Suprapubic skin (tissue), 4 donors: ENCODE measurements around the gene HMG20A.

ENCODE experiments used
- EP300 ChIP-seq: sonication (generic); formaldehyde crosslinking; IDR thresholded peaks from one replicate; pipeline ENCODE4 v1.6.1; 2017; ENCODE audit warnings: antibody characterized with exemption
- POLR2A ChIP-seq, 2 donors: fragments of 450-650 bp; IDR thresholded peaks; one replicate each; pipeline ENCODE4 v1.6.1; 2017; ENCODE audit warnings: antibody characterized with exemption in 2 of 2, mild to moderate bottlenecking in 2 of 2, moderate library complexity in 2 of 2
- POLR2AphosphoS5 ChIP-seq, 3 donors: sonication (generic); formaldehyde crosslinking; IDR thresholded peaks; one replicate each; pipeline ENCODE4 v1.6.1; 2017; ENCODE audit warnings: antibody characterized with exemption in 3 of 3
- TF ChIP-seq, protein P1 (sequence below), 2 donors: fragments of 200-600 bp in 1 of 2; fragments of 450-650 bp in 1 of 2; sonication (generic) in 1 of 2; IDR thresholded peaks; one replicate each; pipeline ENCODE4 v1.5.1; 2016 to 2019; ENCODE audit warnings: antibody characterized with exemption in 2 of 2, mild to moderate bottlenecking in 1 of 2, moderate library complexity in 1 of 2

DNA sequence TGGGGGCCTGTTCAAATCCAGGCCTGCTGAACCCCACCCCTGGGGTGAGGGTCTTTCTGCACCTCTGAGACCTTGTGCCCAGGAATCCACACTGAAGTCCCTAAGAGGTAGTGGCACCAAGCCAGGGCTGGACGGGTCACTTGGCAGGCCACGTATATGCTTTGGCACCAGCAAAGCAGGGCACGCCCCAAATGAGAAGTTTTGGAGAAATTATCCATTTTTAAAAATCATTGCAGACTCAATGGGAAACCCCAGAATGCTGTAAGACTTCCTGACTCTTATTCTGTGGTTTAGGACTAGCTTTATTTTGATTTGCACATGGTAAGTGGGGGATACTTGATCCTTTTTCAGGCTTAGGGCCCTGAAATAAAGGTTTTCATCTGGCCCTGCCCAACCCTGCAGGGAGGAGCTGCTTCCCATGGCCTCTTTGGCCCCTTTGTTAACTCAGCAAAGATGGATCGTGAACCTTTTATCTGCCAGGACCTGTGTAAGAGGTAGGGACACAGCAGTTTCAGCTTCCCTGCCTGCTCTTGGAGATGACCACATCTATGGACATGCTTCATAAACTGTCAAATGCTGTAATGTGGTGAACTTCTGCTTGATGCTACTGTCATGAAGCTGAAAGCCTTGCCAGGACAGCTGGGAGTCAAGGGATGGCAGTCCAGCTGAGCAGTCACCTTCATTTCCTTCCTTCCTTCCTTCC lies 88.0 kb downstream of the HMG20A start:
- TF ChIP-seq, protein P1, sequence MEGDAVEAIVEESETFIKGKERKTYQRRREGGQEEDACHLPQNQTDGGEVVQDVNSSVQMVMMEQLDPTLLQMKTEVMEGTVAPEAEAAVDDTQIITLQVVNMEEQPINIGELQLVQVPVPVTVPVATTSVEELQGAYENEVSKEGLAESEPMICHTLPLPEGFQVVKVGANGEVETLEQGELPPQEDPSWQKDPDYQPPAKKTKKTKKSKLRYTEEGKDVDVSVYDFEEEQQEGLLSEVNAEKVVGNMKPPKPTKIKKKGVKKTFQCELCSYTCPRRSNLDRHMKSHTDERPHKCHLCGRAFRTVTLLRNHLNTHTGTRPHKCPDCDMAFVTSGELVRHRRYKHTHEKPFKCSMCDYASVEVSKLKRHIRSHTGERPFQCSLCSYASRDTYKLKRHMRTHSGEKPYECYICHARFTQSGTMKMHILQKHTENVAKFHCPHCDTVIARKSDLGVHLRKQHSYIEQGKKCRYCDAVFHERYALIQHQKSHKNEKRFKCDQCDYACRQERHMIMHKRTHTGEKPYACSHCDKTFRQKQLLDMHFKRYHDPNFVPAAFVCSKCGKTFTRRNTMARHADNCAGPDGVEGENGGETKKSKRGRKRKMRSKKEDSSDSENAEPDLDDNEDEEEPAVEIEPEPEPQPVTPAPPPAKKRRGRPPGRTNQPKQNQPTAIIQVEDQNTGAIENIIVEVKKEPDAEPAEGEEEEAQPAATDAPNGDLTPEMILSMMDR (IDR thresholded peaks at IDR 0.05): no peak
- TF ChIP-seq POLR2AphosphoS5 (IDR thresholded peaks at IDR 0.05): no peak
- TF ChIP-seq POLR2A (IDR thresholded peaks at IDR 0.05): no peak
- TF ChIP-seq EP300: no peak
